ENCODE results near the gene AOC2.
"Not testable (repeated sequence)": the region's sequence is repeated elsewhere in the genome, so short reads cannot be mapped to it uniquely, and the experiment has no call there.

The AOC2 gene

GRCh38 chr17:42830971-42831370 lies 13.4 kb upstream of the AOC2 start:
- DNase-seq: no peak

GRCh38 chr17:42832213-42832933 lies 12.0 kb upstream of the AOC2 start:
- DNase-seq: no peak

GRCh38 chr17:42832934-42833766 lies 11.2 kb upstream of the AOC2 start, which contains the start of gene PSME3:
PSME3 (plus strand) TSS chr17:42833397; CDS start chr17:42833632, 235 bp downstream.
- peak; percentile 24 to 98 (median 90) for DNase-seq

DNA sequence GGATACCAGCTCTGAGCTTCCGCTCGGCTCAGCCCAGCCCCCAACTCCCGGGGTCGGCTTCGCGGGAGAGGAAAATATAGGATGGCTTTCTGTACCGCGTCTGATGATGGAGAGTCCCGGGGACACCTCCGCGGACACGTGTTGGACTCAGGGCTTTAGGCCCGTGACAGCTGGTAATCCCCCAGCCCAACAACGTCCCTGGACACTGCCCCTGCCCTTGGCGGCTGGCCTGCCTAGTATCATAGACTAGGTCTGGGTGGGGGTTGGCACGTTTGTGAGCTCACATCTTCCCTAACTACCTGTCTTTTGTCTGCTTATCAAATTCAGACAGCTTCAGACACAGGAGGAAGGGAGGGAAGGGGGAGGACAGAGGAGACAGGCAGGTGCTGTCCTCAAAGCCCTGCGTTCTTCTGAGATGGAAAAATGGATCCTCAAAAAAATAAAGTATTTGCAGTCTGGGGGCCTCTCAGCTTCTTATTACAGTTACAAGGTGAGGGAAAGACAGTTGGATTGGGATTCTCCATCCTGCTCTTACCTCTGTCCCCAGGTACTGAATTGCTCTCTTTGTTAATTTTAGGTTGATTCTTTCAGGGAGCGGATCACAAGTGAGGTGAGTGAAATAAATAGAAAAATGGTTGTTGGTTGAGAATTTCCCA lies 10.5 kb upstream of the AOC2 start:
- no peak for DNase-seq

GRCh38 chr17:42835732-42836131 lies 8.6 kb upstream of the AOC2 start:
- DNase-seq: no peak

- no peak for DNase-seq
Observed at GRCh38 chr17:42841975-42842685, 2.2 kb upstream of the AOC2 start.

DNA sequence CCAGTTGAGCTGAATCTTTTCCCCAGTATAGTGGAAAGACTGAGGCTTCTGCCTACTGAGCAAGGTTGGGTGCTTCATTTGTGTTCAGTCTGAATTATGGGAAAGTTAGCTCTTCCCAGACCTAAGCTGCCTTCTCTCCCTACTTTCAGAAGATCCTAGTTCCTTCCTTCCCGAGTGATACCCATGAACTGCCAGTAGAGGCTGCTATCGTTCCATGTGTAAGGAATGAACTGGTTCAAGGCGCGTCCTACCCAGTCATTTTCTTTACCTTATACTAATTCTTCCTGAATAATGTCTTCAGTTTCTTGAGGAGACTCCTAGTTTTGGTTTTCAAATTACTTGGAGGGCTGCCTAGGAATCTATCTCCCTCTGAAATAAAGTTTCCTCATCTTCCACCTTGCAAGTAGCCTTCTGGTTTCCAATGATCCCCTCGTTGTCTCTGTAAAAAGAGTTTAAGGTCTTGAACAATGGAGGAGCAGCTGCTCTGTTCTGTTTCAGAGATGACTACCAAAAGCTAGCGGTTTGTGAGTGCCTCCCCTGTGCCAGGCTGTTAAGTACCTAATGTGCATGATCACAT lies 934 bp upstream of the AOC2 start:
- peak in 18 of 56 donors; percentile 1 to 46 (median 15) for DNase-seq

- DNase-seq: no peak
Observed at GRCh38 chr17:42844761-42845555, 578 bp downstream of the AOC2 start.

DNA sequence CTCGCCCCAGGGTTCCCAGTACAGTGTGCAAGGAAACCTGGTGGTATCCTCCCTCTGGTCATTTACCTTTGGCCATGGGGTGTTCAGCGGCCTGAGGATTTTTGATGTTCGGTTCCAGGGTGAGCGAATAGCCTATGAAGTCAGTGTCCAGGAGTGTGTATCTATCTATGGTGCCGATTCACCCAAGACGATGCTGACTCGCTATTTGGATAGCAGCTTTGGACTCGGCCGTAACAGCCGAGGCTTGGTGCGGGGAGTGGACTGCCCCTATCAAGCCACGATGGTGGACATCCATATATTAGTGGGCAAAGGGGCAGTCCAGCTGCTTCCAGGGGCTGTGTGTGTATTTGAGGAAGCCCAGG lies 1.2 kb downstream of the AOC2 start:
- no peak for DNase-seq

DNA sequence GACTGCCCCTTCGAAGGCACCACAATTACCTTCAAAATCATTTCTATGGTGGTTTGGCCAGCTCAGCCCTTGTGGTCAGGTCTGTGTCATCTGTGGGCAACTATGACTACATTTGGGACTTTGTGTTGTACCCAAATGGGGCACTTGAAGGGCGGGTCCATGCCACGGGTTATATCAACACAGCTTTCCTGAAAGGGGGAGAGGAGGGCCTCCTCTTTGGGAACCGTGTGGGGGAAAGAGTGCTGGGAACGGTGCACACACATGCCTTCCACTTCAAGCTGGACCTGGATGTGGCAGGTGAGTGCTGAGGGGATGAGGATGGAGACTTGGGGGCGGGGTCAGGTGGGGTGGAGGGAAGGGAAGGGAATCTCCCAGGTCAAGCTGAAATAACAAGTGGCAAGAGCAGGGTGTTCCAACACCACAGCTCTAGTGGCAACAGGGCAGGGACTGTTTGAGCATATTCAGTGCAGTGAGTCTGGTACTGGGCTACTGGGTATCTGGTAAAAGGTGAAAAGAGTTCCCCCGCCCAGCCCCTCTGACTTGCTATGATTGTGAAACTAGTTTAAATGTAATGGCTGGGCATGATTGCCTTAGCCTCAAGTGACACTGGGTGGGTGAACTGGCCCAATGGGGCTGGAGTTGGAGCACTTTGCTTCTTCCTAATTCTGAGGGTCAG lies 1.7 kb downstream of the AOC2 start:
- DNase-seq: no peak

DNA sequence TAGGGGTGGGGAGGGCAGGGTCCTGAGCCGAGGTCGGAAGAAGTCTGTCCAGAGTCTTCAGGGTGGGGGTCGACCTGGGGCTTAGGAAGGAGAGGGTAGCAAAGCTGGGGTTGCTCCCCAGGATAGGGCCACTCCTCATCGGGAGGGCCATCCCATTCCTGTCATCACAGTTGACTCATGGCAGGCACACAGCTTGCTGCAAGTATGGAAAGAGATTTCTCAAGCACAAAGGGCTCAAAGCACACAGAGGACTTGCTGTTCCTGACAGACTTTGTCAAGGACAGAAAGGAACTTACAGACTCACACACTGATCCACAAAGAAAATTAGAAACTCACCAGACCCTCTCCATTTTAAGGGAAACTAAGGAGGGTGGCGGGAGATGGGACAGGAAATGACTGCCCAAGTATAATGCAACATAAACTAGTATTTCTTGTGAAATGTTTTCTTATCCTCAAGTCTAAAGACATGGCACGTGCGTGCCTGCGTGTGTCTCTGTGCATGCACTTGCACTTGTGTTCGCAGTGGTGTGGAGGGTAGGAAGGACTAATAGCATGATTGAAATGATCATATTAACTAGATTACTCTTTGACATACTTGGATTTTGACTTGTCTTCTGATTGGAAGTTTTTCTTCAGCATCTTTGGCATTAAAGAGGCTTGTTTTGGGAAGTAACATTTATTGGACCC lies 2.4 kb downstream of the AOC2 start:
- DNase-seq: peak in 1 of 56 donors; percentile 1

- no peak for DNase-seq
Observed at GRCh38 chr17:42848093-42848492, 3.7 kb downstream of the AOC2 start.

DNA sequence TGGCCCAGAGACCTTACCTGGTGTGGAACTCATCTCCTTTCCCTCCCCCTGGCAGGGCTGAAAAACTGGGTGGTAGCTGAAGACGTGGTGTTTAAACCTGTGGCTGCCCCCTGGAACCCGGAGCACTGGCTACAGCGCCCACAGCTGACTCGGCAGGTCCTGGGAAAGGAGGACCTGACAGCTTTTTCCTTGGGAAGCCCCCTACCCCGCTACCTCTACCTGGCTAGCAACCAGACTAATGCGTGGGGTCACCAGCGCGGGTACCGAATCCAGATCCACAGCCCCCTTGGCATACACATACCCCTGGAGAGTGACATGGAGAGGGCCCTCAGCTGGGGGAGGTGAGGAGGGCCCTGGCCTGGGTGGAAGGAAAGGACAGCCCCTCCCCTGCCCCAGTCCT lies 4.7 kb downstream of the AOC2 start:
- DNase-seq: no peak

- DNase-seq: no peak
Observed at GRCh38 chr17:42849451-42850181, 5.2 kb downstream of the AOC2 start.

DNA sequence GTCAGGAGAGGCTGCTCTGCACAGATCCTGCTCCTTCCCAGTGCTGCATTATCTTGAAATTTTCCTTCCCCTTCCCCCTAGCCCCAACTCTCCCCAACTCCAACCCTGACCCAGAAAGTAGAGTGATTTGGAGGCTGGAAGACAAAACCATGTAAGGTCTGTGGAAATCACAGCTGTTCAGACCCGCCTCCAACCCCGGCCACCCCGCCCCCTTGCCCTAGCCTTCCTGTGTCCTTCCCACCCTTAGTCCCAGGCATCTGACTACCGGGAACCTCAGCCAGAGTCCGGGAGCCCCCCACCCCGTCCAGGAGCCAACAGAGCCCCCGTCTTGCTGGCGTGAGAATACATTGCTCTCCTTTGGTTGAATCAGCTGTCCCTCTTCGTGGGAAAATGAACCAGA lies 6.6 kb downstream of the AOC2 start, which contains the start of gene AOC3:
Gene AOC3, plus strand, starts transcription at position 246 of the 400 bp plus-strand sequence. Its CDS starts 145 bp downstream, at position 391.
- DNase-seq: no peak

GRCh38 chr17:42851371-42852240 lies 7.2 kb downstream of the AOC2 start:
- not testable (repeated sequence) for DNase-seq

DNA sequence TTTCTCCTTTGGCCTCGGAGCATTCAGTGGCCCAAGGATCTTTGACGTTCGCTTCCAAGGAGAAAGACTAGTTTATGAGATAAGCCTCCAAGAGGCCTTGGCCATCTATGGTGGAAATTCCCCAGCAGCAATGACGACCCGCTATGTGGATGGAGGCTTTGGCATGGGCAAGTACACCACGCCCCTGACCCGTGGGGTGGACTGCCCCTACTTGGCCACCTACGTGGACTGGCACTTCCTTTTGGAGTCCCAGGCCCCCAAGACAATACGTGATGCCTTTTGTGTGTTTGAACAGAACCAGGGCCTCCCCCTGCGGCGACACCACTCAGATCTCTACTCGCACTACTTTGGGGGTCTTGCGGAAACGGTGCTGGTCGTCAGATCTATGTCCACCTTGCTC lies 8.0 kb downstream of the AOC2 start:
- DNase-seq: no peak

All from amygdala (tissue), 56 donors.